GM12878 (cell line): ENCODE measurements around the gene ARHGAP26. TPM values are rescaled to one million over a fixed set of nuclear protein-coding genes. Genes with fewer than 3 reads are reported as not detected.

Experiments used
- ATAC-seq: fragments of 200-7000 bp; cut with Tn5 transposase; 3 replicates; pipeline ENCODE4 v1.9.1; 2020; ENCODE audit warnings: mild to moderate bottlenecking, moderate library complexity
- BruUV-seq: library from RNA; stranded (reverse); fragments of 400-500 nt; replicated peaks from 2 replicates; lab custom pipeline; 2021; lab: Mats Ljungman, UMichigan
- CTCF ChIA-PET: fragments of 300-600 bp; sonication (Branson Sonifier 250); formaldehyde crosslinking; extraction: SDS; loops from one replicate; lab custom pipeline; 2021; ENCODE audit warnings: inconsistent platforms; lab: Yijun Ruan, JAX
- POLR2A ChIA-PET: fragments of 350-600 bp; formaldehyde crosslinking; extraction: SDS; loops from one replicate; lab custom pipeline; 2021; ENCODE audit warnings: inconsistent platforms; lab: Charles Lee
- RAD21 ChIA-PET: fragments of 300-600 bp; sonication (Branson Sonifier 250); formaldehyde crosslinking; loops from one replicate; lab custom pipeline; 2023; ENCODE audit warnings: antibody characterized with exemption; ENCODE audit not compliant: unreplicated experiment; lab: Charles Lee
- SMC1A ChIA-PET: fragments of 300-600 bp; sonication (Branson Sonifier 250); formaldehyde crosslinking; loops from one replicate; lab custom pipeline; 2023; ENCODE audit not compliant: unreplicated experiment, uncharacterized antibody; lab: Charles Lee
- DNase-seq: peaks from one replicate; pipeline ENCODE4 v3.0.0-alpha.2; 2011; ENCODE audit warnings: low read depth, low spot score
- FAIRE-seq: peaks from 3 replicates; lab custom pipeline; 2011; peaks lifted over from hg19 to GRCh38; lab: Jason Lieb, UNC
- H2AFZ ChIP-seq: 2 replicates; pipeline ENCODE4 v1.6.0; 2011; ENCODE audit warnings: low read depth, low read length, control low read depth; ENCODE audit not compliant: control insufficient read depth
- H3K27ac ChIP-seq: 2 replicates; pipeline ENCODE4 v1.5.1; 2011; ENCODE audit warnings: control low read depth; ENCODE audit not compliant: control insufficient read depth, insufficient read depth
- H3K27me3 ChIP-seq, 2 experiments: replicated peaks in 1 of 2; 2 replicates each; pipeline versions ENCODE4 v1.6.0 to v1.6.1; 2011; ENCODE audit warnings: low read length in 1 of 2; ENCODE audit not compliant: control insufficient read depth in 2 of 2, insufficient read depth in 2 of 2
- H3K36me3 ChIP-seq, 2 experiments: 2 replicates each; pipeline ENCODE4 v1.5.1; 2011; ENCODE audit warnings: low read length in 1 of 2; ENCODE audit not compliant: control insufficient read depth in 2 of 2, insufficient read depth in 2 of 2
- H3K4me1 ChIP-seq: 2 replicates; pipeline ENCODE4 v1.6.1; 2011; ENCODE audit warnings: mild to moderate bottlenecking, low read length, moderate library complexity, mixed read lengths; ENCODE audit not compliant: control insufficient read depth, insufficient read depth
- H3K4me2 ChIP-seq: 2 replicates; pipeline ENCODE4 v1.6.0; 2011; ENCODE audit warnings: control low read depth; ENCODE audit not compliant: control insufficient read depth, insufficient read depth
- H3K4me3 ChIP-seq: fragments of 200-600 bp; sonication (generic); 2 replicates; pipeline ENCODE4 v1.5.1; 2016
- H3K79me2 ChIP-seq: 2 replicates; pipeline ENCODE4 v1.6.0; 2011; ENCODE audit warnings: low read length; ENCODE audit not compliant: control insufficient read depth, insufficient read depth
- H3K9ac ChIP-seq: 2 replicates; pipeline ENCODE4 v1.8.0; 2011; ENCODE audit warnings: low read length, control low read depth, mixed read lengths; ENCODE audit not compliant: control insufficient read depth, insufficient read depth
- H3K9me3 ChIP-seq: replicated peaks from 3 replicates; pipeline ENCODE4 v1.5.1; 2011; ENCODE audit warnings: mild to moderate bottlenecking, low read length; ENCODE audit not compliant: control insufficient read depth, insufficient read depth
- H4K20me1 ChIP-seq: 2 replicates; pipeline ENCODE4 v1.6.0; 2011; ENCODE audit not compliant: control insufficient read depth, insufficient read depth
- CHD1 ChIP-seq: IDR thresholded peaks from 2 replicates; pipeline ENCODE4 v1.6.1; 2012; ENCODE audit warnings: low read depth, low read length, improper control_type of control experiment
- CHD4 ChIP-seq: fragments of 200-600 bp; sonication (generic); IDR thresholded peaks from 2 replicates; pipeline ENCODE4 v1.6.1; 2016; ENCODE audit warnings: mild to moderate bottlenecking
- JUND ChIP-seq: IDR thresholded peaks from 2 replicates; pipeline ENCODE4 v1.6.1; 2012; ENCODE audit warnings: low read depth, mild to moderate bottlenecking, low read length, improper control_type of control experiment, moderate library complexity
- NBN ChIP-seq: fragments of 450-650 bp; IDR thresholded peaks from 2 replicates; pipeline ENCODE4 v1.6.1; 2016
- PAX5 ChIP-seq: IDR thresholded peaks from 2 replicates; pipeline ENCODE4 v1.6.1; 2011; ENCODE audit warnings: low read depth, low read length, borderline replicate concordance
- PML ChIP-seq: IDR thresholded peaks from 2 replicates; pipeline ENCODE4 v1.6.1; 2012; ENCODE audit warnings: low read length, inconsistent platforms
- RBBP5 ChIP-seq: fragments of 200-600 bp; sonication (generic); conservative IDR thresholded peaks from 2 replicates; pipeline ENCODE4 v1.6.1; 2016
- RELB ChIP-seq: fragments of 450-650 bp; IDR thresholded peaks from 2 replicates; pipeline ENCODE4 v1.6.1; 2017; ENCODE audit warnings: low read depth, mild to moderate bottlenecking, moderate library complexity
- SREBF1 ChIP-seq: IDR thresholded peaks from 2 replicates; pipeline ENCODE4 v1.6.1; 2012; ENCODE audit warnings: mild to moderate bottlenecking, low read length
- TCF3 ChIP-seq: IDR thresholded peaks from 2 replicates; pipeline ENCODE4 v1.6.1; 2012; ENCODE audit warnings: low read depth, mild to moderate bottlenecking, low read length, borderline replicate concordance; ENCODE audit not compliant: insufficient read depth
- TCF7 ChIP-seq: IDR thresholded peaks from 2 replicates; pipeline ENCODE4 v1.6.1; 2014; ENCODE audit warnings: antibody characterized with exemption, borderline replicate concordance
- ZBTB33 ChIP-seq: fragments of 450-650 bp; IDR thresholded peaks from 2 replicates; pipeline ENCODE4 v1.6.1; 2017; ENCODE audit warnings: mild to moderate bottlenecking
- ZNF207 ChIP-seq: fragments of 450-650 bp; IDR thresholded peaks from 2 replicates; pipeline ENCODE4 v1.6.1; 2014; ENCODE audit warnings: antibody characterized with exemption, mild to moderate bottlenecking, borderline replicate concordance
- ZNF217 ChIP-seq: fragments of 450-650 bp; IDR thresholded peaks from 2 replicates; pipeline ENCODE4 v1.6.1; 2017; ENCODE audit warnings: antibody characterized with exemption, mild to moderate bottlenecking
- in situ Hi-C: fragments of 300-500 bp; cut with MboI; formaldehyde crosslinking; loops from 9 replicates; pipeline ENCODE4 v1.14.3; 2018; ENCODE audit warnings: mixed read lengths
- intact Hi-C: fragments of 100-400 bp; cut with micrococcal nuclease; formaldehyde crosslinking; loops from one replicate; pipeline ENCODE4 v1.14.2; 2022; ENCODE audit not compliant: unreplicated experiment
- polyA plus RNA-seq, 11 experiments: library from polyadenylated mRNA; depleted of rRNA in 4 of 11; unstranded in 6 of 11; stranded (reverse) in 5 of 11; fragments of >200 nt; fragmentation: Nextera tagmentation in 4 of 11; fragmentation: Illumina TruSeq in 1 of 11; extraction: Ambion mirVana in 4 of 11; extraction: Trizol in 1 of 11; gene quantifications; 1 replicate in 1 of 11; 2 replicates in 10 of 11; pipeline versions ENCODE4 v1.2.1 to v1.2.3, GENCODE V29; 2011 to 2016; ENCODE audit warnings: inconsistent platforms in 2 of 11, missing spikeins in 2 of 11, low read depth in 1 of 11
- total RNA-seq, 4 experiments: library from RNA; depleted of rRNA in 3 of 4; stranded (reverse); fragments of >200 nt in 3 of 4; fragmentation: Illumina TruSeq in 1 of 4; extraction: Trizol in 1 of 4; gene quantifications; 2 replicates each; pipeline versions ENCODE4 v1.2.1 to v1.2.3, GENCODE V29; 2013 to 2021
- TF ChIP-seq, protein P1 (sequence below): IDR thresholded peaks from 2 replicates; pipeline ENCODE4 v1.6.1; 2012; ENCODE audit warnings: low read length, inconsistent platforms
- TF ChIP-seq, protein P2 (sequence below): IDR thresholded peaks from 2 replicates; pipeline ENCODE4 v1.6.1; 2012; ENCODE audit warnings: low read depth, low read length, improper control_type of control experiment

The ARHGAP26 gene
- total and polyA plus RNA-seq, 10 of the 15 experiments (the other 5 are each of a cell fraction or from before 2014, with no cell fraction given), result 9.4 to 41.5 (median 19.3) TPM

- Histone ChIP-seq H3K9me3 (no peaks in the 10 kb centered on the region), H3K27me3 (no peaks in the 10 kb centered on the region), H2AFZ (no peak overlapping the region), H4K20me1 (no peaks in the 10 kb centered on the region), H3K36me3 (no peaks in the 10 kb centered on the region)
- DNase-seq, result no peak
- no TSS peak for BruUV-seq
- POLR2A ChIA-PET, result no interaction called here
- TF ChIP-seq ZBTB33 (no peak), RELB (no peak), TCF3 (no peak), ZNF217 (no peak), ZNF207 (no peak), PML (no peak), NBN (no peak), CHD4 (no peak), JUND (no peak), SREBF1 (no peak), TCF7 (no peak), CHD1 (no peak), RBBP5 (no peak), PAX5 (no peak)
- TF ChIP-seq, protein P1, sequence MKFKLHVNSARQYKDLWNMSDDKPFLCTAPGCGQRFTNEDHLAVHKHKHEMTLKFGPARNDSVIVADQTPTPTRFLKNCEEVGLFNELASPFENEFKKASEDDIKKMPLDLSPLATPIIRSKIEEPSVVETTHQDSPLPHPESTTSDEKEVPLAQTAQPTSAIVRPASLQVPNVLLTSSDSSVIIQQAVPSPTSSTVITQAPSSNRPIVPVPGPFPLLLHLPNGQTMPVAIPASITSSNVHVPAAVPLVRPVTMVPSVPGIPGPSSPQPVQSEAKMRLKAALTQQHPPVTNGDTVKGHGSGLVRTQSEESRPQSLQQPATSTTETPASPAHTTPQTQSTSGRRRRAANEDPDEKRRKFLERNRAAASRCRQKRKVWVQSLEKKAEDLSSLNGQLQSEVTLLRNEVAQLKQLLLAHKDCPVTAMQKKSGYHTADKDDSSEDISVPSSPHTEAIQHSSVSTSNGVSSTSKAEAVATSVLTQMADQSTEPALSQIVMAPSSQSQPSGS, result no peak
- TF ChIP-seq, protein P2, sequence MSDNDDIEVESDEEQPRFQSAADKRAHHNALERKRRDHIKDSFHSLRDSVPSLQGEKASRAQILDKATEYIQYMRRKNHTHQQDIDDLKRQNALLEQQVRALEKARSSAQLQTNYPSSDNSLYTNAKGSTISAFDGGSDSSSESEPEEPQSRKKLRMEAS, result no peak
- TF ChIP-seq, all 136 proteins: peak for 0
- ChIA-PET SMC1A (interaction anchor here (1.0 to 2.5 kb wide), 6 partner anchors 11 to 56 kb away, joined by 3 to 9 read pairs (median 5); no protein-coding TSS in a partner anchor), CTCF (interaction anchor here (1.4 kb wide), 1 partner anchor 24 kb away, joined by 5 read pairs; no protein-coding TSS in a partner anchor), RAD21 (no interaction called here)
- ATAC-seq, result no peak
- Histone ChIP-seq H3K4me1 (no peaks in the 10 kb centered on the region), H3K4me2 (no peak overlapping the region), H3K9ac (no peak overlapping the region), H3K27ac (no peak overlapping the region), H3K4me3 (no peak overlapping the region), H3K79me2 (no peaks in the 10 kb centered on the region)
- intact Hi-C loops (no loop called here), in situ Hi-C loops (no loop called here)
- FAIRE-seq, result no peak
These were observed 175.7 kb downstream of the ARHGAP26 start for GRCh38 chr5:142945845-142946244.
